ENCODE data around the gene TOX3.

The TOX3 gene

DNA sequence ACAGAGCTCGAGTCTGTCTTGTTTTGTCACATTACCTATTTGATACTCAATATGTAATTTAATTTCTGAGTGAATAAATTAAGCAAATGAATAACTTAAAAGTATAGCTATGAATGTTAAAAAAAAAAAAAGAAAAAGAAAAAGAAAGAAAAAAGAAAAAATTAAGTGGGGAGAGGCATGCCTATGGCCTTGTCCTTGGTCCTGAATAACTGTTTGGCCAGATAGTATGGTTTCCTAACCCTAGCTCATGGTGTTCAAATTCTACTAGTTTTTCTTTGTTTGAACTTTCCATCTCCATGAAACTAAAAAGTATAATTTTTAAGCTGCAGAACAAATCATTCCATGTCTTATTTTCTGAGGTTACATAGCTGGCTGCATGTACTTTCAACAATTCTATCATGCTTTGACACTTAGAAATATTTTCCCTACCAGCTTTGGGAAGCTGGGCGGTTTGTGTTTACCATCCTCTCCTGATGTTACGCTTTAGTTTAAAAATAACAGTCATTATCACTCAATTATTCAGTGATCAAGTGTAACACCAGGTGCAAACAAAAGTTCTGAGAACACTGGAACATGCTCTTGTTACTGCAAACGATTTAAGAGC is 31.8 kb downstream of the TOX3 start:
- no peak for ATAC-seq
- TF ChIP-seq RARB (CRISPR knock-in tag; IDR thresholded peaks at IDR 0.05) (no peak), ZNF70 (CRISPR knock-in tag; IDR thresholded peaks at IDR 0.05) (no peak), GLIS3 (CRISPR knock-in tag; IDR thresholded peaks at IDR 0.05) (no peak), PPARA (CRISPR knock-in tag; IDR thresholded peaks at IDR 0.05; ENCODE audit: borderline replicate concordance) (no peak), TCF4 (CRISPR knock-in tag; IDR thresholded peaks at IDR 0.05; ENCODE audit: borderline replicate concordance) (no peak)
- TF ChIP-seq, protein P1, sequence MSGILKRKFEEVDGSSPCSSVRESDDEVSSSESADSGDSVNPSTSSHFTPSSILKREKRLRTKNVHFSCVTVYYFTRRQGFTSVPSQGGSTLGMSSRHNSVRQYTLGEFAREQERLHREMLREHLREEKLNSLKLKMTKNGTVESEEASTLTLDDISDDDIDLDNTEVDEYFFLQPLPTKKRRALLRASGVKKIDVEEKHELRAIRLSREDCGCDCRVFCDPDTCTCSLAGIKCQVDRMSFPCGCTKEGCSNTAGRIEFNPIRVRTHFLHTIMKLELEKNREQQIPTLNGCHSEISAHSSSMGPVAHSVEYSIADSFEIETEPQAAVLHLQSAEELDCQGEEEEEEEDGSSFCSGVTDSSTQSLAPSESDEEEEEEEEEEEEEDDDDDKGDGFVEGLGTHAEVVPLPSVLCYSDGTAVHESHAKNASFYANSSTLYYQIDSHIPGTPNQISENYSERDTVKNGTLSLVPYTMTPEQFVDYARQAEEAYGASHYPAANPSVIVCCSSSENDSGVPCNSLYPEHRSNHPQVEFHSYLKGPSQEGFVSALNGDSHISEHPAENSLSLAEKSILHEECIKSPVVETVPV (CRISPR knock-in tag; IDR thresholded peaks at IDR 0.05), result no peak

DNA sequence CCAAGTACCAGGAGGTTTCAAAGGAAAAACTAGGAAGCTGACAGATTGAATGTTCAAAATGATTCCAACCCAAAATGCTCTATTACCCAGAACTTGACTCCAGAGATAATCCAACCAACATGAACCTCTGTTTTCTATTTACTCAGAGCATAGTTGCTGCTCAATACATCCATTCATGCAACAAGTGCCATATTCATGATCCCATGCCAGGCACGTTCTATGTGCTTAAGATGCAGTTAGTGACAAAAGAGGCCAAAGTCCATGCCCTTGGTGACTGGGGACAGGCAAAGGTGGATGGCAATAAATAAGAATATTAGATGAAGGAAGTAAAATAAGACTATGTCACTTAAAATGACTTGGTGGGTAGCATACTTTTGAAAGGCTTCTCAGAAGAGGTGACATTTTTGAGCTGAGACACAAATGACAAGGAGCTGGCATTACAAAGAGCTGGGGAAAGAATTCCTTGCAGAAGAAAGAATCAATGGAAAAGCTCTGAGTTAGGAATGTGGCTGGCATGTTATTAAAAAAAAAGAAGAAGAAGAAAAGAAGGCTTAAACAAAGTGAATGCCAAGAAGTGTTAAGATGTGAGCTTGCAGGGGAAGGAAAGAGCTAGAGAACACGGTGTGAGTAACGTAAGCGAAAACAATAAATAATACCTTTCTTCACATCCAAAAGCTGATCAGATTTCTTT is 34.5 kb downstream of the TOX3 start:
- no peak for ATAC-seq
- TF ChIP-seq GLIS3 (CRISPR knock-in tag; IDR thresholded peaks at IDR 0.05) (no peak), BACH2 (CRISPR knock-in tag; IDR thresholded peaks at IDR 0.05; ENCODE audit: borderline replicate concordance) (no peak), PPARA (CRISPR knock-in tag; IDR thresholded peaks at IDR 0.05; ENCODE audit: borderline replicate concordance) (no peak), ZFP30 (CRISPR knock-in tag; IDR thresholded peaks at IDR 0.05) (no peak), ZNF70 (CRISPR knock-in tag; IDR thresholded peaks at IDR 0.05) (no peak), TCF4 (CRISPR knock-in tag; IDR thresholded peaks at IDR 0.05; ENCODE audit: borderline replicate concordance) (no peak), ZNF8 (CRISPR knock-in tag; IDR thresholded peaks at IDR 0.05) (no peak)
- TF ChIP-seq, protein P1 (CRISPR knock-in tag; IDR thresholded peaks at IDR 0.05), result no peak

DNA sequence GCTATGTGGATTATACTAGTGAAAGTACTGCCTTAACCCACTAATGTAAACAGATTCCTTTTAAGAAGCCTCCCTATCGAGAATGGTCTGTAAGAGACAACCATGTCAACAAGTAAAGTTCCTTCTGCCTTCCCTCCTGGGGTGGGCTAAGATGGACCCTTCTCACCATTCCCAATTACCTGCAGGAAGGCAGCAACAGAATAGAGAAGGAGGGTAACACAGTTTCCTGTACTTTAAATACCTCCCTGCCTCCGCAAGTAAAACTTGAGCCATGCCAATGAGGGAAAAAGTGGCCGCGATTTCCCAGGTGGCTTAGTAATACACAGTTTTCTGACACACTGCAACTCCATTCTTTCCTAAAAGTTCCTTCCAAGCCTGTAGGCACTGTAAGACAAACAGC is 45.2 kb downstream of the TOX3 start:
- no peak for ATAC-seq
- TF ChIP-seq, protein P2, sequence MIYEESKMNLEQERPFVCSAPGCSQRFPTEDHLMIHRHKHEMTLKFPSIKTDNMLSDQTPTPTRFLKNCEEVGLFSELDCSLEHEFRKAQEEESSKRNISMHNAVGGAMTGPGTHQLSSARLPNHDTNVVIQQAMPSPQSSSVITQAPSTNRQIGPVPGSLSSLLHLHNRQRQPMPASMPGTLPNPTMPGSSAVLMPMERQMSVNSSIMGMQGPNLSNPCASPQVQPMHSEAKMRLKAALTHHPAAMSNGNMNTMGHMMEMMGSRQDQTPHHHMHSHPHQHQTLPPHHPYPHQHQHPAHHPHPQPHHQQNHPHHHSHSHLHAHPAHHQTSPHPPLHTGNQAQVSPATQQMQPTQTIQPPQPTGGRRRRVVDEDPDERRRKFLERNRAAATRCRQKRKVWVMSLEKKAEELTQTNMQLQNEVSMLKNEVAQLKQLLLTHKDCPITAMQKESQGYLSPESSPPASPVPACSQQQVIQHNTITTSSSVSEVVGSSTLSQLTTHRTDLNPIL (CRISPR knock-in tag; IDR thresholded peaks at IDR 0.05; ENCODE audit: low read depth), result no peak
- TF ChIP-seq ZNF565 (CRISPR knock-in tag; conservative IDR thresholded peaks at IDR 0.05; ENCODE audit: low read depth) (no peak), TOX (CRISPR knock-in tag; IDR thresholded peaks at IDR 0.05; ENCODE audit: borderline replicate concordance) (no peak), ZNF8 (CRISPR knock-in tag; IDR thresholded peaks at IDR 0.05) (no peak), ARNTL (CRISPR knock-in tag; IDR thresholded peaks at IDR 0.05; ENCODE audit: borderline replicate concordance, low read depth) (no peak), ESRRG (CRISPR knock-in tag; IDR thresholded peaks at IDR 0.05) (no peak), ZFP30 (CRISPR knock-in tag; IDR thresholded peaks at IDR 0.05) (no peak), ZC3H10 (CRISPR knock-in tag; IDR thresholded peaks at IDR 0.05) (no peak), CSDC2 (CRISPR knock-in tag; IDR thresholded peaks at IDR 0.05) (no peak), OSR1 (CRISPR knock-in tag; IDR thresholded peaks at IDR 0.05) (no peak), SNAI2 (CRISPR knock-in tag; IDR thresholded peaks at IDR 0.05) (no peak), GLIS3 (CRISPR knock-in tag; IDR thresholded peaks at IDR 0.05) (no peak), TCF4 (CRISPR knock-in tag; IDR thresholded peaks at IDR 0.05; ENCODE audit: borderline replicate concordance) (no peak), ZNF70 (CRISPR knock-in tag; IDR thresholded peaks at IDR 0.05) (no peak), PPARA (CRISPR knock-in tag; IDR thresholded peaks at IDR 0.05; ENCODE audit: borderline replicate concordance) (no peak), RARB (CRISPR knock-in tag; IDR thresholded peaks at IDR 0.05) (no peak)
- TF ChIP-seq, protein P3, sequence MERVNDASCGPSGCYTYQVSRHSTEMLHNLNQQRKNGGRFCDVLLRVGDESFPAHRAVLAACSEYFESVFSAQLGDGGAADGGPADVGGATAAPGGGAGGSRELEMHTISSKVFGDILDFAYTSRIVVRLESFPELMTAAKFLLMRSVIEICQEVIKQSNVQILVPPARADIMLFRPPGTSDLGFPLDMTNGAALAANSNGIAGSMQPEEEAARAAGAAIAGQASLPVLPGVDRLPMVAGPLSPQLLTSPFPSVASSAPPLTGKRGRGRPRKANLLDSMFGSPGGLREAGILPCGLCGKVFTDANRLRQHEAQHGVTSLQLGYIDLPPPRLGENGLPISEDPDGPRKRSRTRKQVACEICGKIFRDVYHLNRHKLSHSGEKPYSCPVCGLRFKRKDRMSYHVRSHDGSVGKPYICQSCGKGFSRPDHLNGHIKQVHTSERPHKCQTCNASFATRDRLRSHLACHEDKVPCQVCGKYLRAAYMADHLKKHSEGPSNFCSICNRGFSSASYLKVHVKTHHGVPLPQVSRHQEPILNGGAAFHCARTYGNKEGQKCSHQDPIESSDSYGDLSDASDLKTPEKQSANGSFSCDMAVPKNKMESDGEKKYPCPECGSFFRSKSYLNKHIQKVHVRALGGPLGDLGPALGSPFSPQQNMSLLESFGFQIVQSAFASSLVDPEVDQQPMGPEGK (CRISPR knock-in tag; IDR thresholded peaks at IDR 0.05; ENCODE audit: borderline replicate concordance), result no peak
- TF ChIP-seq, protein P4, sequence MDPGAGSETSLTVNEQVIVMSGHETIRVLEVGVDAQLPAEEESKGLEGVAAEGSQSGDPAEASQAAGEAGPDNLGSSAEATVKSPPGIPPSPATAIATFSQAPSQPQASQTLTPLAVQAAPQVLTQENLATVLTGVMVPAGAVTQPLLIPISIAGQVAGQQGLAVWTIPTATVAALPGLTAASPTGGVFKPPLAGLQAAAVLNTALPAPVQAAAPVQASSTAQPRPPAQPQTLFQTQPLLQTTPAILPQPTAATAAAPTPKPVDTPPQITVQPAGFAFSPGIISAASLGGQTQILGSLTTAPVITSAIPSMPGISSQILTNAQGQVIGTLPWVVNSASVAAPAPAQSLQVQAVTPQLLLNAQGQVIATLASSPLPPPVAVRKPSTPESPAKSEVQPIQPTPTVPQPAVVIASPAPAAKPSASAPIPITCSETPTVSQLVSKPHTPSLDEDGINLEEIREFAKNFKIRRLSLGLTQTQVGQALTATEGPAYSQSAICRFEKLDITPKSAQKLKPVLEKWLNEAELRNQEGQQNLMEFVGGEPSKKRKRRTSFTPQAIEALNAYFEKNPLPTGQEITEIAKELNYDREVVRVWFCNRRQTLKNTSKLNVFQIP (CRISPR knock-in tag; IDR thresholded peaks at IDR 0.05; ENCODE audit: borderline replicate concordance, low read depth), result no peak
- TF ChIP-seq, protein P1 (CRISPR knock-in tag; IDR thresholded peaks at IDR 0.05), result no peak
